NOMO-1 treated with dmso at 0.1 percent for 144 hours (cell line): ENCODE results near the gene RSRP1.
A peak's percentile ranks its signal among the peaks of the same experiment; 100 is the strongest.
"Not testable (repeated sequence)": the region's sequence is repeated elsewhere in the genome, so short reads cannot be mapped to it uniquely, and the experiment has no call there.

ENCODE experiments used
- DNase-seq: peaks from one replicate; lab custom pipeline; 2025; ENCODE audit not compliant: unreplicated experiment; lab: John Stamatoyannopoulos, UW

The RSRP1 gene

GRCh38 chr1:25247024-25247828 is at the start of gene RSRP1:
TSS of gene RSRP1 (minus strand) at chr1:25247454. CDS start at chr1:25246963, 491 bp downstream.
- peak; percentile 93 for DNase-seq

GRCh38 chr1:25296501-25296900 is 49.2 kb upstream of the RSRP1 start:
- not testable (repeated sequence) for DNase-seq

- DNase-seq: not testable (repeated sequence)
Observed at GRCh38 chr1:25294889-25295826, 47.9 kb upstream of the RSRP1 start.

GRCh38 chr1:25293426-25293825 is 46.2 kb upstream of the RSRP1 start:
- DNase-seq: not testable (repeated sequence)

- not testable (repeated sequence) for DNase-seq
Observed at GRCh38 chr1:25290043-25290442, 42.8 kb upstream of the RSRP1 start.

GRCh38 chr1:25288573-25289101 is 41.4 kb upstream of the RSRP1 start:
- not testable (repeated sequence) for DNase-seq

GRCh38 chr1:25287164-25287563 is 39.9 kb upstream of the RSRP1 start:
- not testable (repeated sequence) for DNase-seq

- DNase-seq: not testable (repeated sequence)
Observed at GRCh38 chr1:25285862-25286261, 38.6 kb upstream of the RSRP1 start.

- DNase-seq: not testable (repeated sequence)
Observed at GRCh38 chr1:25279693-25280111, 32.4 kb upstream of the RSRP1 start.

GRCh38 chr1:25278790-25279189 is 31.5 kb upstream of the RSRP1 start:
- DNase-seq: not testable (repeated sequence)

- not testable (repeated sequence) for DNase-seq
Observed at GRCh38 chr1:25278358-25278757, 31.1 kb upstream of the RSRP1 start.

- DNase-seq: not testable (repeated sequence)
Observed at GRCh38 chr1:25277295-25277694, 30.0 kb upstream of the RSRP1 start.

- DNase-seq: not testable (repeated sequence)
Observed at GRCh38 chr1:25275648-25276047, 28.4 kb upstream of the RSRP1 start.

- not testable (repeated sequence) for DNase-seq
Observed at GRCh38 chr1:25272238-25272637, 25.0 kb upstream of the RSRP1 start, which contains the start of gene RHD. TSS of gene RHD (plus strand) at chr1:25272509. CDS start at chr1:25272548, 39 bp downstream.

GRCh38 chr1:25268143-25268760 is 21.0 kb upstream of the RSRP1 start:
- DNase-seq: not testable (repeated sequence)

- DNase-seq: not testable (repeated sequence)
Observed at GRCh38 chr1:25267288-25268142, 20.3 kb upstream of the RSRP1 start.

GRCh38 chr1:25266554-25267287 is 19.5 kb upstream of the RSRP1 start:
- not testable (repeated sequence) for DNase-seq

GRCh38 chr1:25260336-25260735 is 13.1 kb upstream of the RSRP1 start:
- DNase-seq: not testable (repeated sequence)

GRCh38 chr1:25259813-25260212 is 12.6 kb upstream of the RSRP1 start:
- not testable (repeated sequence) for DNase-seq
